BJ (cell line): ENCODE measurements around the gene EXD3. TPM values are rescaled to one million over a fixed set of nuclear protein-coding genes. Genes with fewer than 3 reads are reported as not detected.

ENCODE experiments used
- CTCF ChIA-PET: fragments of 350-600 bp; formaldehyde crosslinking; extraction: SDS; loops from one replicate; lab custom pipeline; 2021; ENCODE audit warnings: antibody characterized with exemption, inconsistent platforms; lab: Yijun Ruan, JAX
- POLR2A ChIA-PET: fragments of 300-600 bp; sonication (Branson Sonifier 250); formaldehyde crosslinking; extraction: SDS; loops from one replicate; lab custom pipeline; 2021; ENCODE audit warnings: antibody characterized with exemption; lab: Charles Lee
- DNase-seq: peaks from one replicate; pipeline ENCODE4 v3.0.0-alpha.2; 2011; ENCODE audit warnings: low read depth
- H3K27me3 ChIP-seq: 2 replicates; pipeline ENCODE4 v1.6.0; 2011; ENCODE audit warnings: low read length; ENCODE audit not compliant: control insufficient read depth, insufficient read depth
- H3K36me3 ChIP-seq: 2 replicates; pipeline ENCODE4 v1.5.1; 2011; ENCODE audit warnings: low read length; ENCODE audit not compliant: control insufficient read depth, insufficient read depth
- H3K4me3 ChIP-seq: 2 replicates; pipeline ENCODE4 v1.5.1; 2011; ENCODE audit warnings: low read depth, mild to moderate bottlenecking, control low read depth, low read length
- polyA plus RNA-seq: library from polyadenylated mRNA; depleted of rRNA; stranded (reverse); fragments of >200 nt; gene quantifications from 2 replicates; pipeline ENCODE4 v1.2.3, GENCODE V29; 2011
- TF ChIP-seq, protein P1 (sequence below): IDR thresholded peaks from 2 replicates; pipeline ENCODE4 v1.5.1; 2011; ENCODE audit warnings: low read depth, mild to moderate bottlenecking, control low read depth, inconsistent platforms, low read length, moderate library complexity; ENCODE audit not compliant: insufficient read depth

Gene EXD3
- polyA plus RNA-seq, 1 experiment = 5.4 TPM

GRCh38 chr9:137436761-137437600, 14.0 kb upstream of the EXD3 start:
- TF ChIP-seq, protein P1, sequence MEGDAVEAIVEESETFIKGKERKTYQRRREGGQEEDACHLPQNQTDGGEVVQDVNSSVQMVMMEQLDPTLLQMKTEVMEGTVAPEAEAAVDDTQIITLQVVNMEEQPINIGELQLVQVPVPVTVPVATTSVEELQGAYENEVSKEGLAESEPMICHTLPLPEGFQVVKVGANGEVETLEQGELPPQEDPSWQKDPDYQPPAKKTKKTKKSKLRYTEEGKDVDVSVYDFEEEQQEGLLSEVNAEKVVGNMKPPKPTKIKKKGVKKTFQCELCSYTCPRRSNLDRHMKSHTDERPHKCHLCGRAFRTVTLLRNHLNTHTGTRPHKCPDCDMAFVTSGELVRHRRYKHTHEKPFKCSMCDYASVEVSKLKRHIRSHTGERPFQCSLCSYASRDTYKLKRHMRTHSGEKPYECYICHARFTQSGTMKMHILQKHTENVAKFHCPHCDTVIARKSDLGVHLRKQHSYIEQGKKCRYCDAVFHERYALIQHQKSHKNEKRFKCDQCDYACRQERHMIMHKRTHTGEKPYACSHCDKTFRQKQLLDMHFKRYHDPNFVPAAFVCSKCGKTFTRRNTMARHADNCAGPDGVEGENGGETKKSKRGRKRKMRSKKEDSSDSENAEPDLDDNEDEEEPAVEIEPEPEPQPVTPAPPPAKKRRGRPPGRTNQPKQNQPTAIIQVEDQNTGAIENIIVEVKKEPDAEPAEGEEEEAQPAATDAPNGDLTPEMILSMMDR = no peak
- H3K27me3 ChIP-seq = no peaks in the 10 kb centered on the region
- no peak for DNase-seq
- H3K36me3 ChIP-seq = no peaks in the 10 kb centered on the region
- CTCF ChIA-PET = interaction anchor here (0.7 to 1.5 kb wide), 2 partner anchors 8 to 135 kb away, joined by 3 to 4 read pairs; partner anchors contain the start of gene NRARP
- POLR2A ChIA-PET = no interaction called here
- H3K4me3 ChIP-seq = no peak overlapping the region

DNA sequence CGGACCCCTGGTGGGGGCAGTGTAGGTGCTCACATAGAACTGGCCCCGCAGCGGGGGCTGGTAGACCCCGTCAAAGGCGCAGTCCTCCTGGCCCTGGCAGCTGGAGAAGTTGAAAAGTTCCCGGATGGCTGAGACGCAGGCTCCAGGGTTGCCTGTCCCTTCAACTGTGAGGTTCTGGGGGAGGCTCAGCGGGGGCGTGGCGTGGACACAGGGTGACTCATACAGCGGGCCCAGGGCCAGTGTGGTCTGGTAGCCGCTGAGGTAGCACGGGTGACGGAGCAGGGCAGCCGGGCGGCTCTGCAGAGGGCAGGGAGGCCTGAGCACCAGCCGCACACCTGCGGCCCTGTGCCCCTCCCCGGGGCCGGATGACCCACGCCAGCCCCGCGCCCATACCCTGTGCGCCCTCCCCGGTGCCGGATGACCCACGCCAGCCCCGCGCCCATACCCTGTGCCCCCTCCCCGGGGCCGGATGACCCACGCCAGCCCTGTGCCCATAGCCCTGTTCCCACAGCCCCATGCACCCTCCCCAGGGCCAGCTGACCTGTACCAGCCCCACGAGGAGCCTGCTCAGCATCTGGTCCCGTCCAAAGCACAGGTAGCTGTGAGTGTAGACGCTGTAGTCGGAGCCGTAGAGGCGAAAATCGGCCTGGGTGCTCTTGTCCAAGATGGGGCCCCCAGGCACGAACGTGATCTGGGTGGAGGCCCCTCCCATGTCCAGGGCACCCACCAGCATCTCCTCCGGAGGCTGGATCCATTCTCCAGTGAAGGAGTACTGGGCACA, 13.2 kb upstream of the EXD3 start:
- CTCF ChIA-PET = interaction anchor here (1.1 to 1.5 kb wide), 4 partner anchors 7 to 134 kb away, joined by 3 to 4 read pairs (median 4); partner anchors contain the start of genes EXD3, NOXA1 and NRARP
- H3K4me3 ChIP-seq = no peak overlapping the region
- TF ChIP-seq, protein P1 = no peak
- POLR2A ChIA-PET = no interaction called here
- H3K27me3 ChIP-seq = no peaks in the 10 kb centered on the region
- no peaks in the 10 kb centered on the region for H3K36me3 ChIP-seq
- peak; percentile 21 for DNase-seq

DNA sequence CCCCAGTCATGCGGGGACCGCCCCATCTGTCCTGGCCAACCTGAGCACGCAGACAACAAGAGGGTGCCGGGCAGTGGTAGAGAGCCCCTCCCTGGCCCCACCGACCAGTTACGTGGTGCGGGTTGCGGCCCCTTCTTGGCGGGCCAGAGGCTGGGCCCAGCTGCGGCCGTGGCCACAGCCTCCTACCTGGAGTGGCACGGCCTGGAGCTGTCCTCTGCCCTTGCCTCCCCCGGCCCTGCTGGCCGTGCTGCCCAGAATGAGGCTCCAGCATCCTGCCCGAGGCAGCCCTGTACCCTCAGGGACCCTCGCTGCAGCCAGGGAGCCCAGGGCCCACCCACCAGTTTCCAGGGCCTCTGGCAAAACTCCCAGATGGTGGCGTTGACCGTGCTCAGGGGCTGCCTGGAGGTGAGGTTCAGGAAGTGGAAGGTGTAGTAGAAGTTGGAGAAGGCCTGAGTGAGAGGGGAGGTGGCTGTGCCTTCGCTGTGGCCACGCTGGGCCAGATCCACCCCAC, 12.5 kb upstream of the EXD3 start:
- ChIA-PET CTCF (interaction anchor here (1.1 to 1.5 kb wide), 4 partner anchors 8 to 133 kb away, joined by 3 to 4 read pairs (median 4); partner anchors contain the start of genes EXD3, NOXA1 and NRARP), POLR2A (no interaction called here)
- no peaks in the 10 kb centered on the region for H3K36me3 ChIP-seq
- no peak for DNase-seq
- H3K27me3 ChIP-seq = no peaks in the 10 kb centered on the region
- TF ChIP-seq, protein P1 = no peak
- H3K4me3 ChIP-seq = no peak overlapping the region

DNA sequence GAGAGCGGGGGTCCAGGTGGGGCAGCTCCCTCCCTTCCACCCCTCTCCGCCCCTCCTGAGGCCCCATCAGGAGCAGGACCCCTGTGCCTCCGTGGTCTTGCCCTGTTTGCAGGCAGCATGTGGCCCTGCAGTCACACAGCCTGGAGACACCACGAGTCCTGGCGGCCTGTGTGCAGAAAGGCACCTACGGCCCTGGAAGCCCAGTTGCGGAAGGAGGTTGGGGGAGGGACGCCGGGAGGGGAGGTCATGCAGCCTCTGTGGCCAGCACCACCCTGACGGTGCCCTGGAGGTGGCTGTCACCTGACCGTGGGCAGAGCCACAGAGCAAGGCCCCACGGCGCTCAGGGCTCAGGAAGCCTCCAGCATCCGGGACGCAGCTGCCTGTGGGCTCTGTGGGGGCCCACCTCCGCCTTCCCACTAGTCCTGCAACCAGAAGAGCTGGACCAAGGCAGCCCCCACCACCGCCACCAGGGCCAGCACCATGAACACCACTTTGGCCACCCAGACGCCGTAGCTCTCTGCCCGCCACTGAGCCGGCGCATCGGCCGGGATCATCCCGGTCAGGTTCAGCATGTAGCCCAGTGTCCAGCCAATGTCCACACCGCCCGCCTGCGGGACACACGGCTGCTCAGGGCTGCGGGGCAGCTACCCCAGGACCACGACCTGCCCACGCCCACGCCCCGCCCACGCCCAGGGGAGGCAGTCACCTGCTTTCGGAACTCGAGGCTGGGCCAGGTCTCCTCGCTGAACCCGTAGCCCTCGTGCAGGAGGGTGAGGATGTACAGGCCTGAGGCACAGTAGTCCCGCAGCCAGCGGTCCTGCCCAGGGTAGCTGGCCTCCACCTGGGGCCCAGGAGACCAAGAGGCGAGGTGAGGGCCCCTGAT, 11.8 kb upstream of the EXD3 start:
- CTCF ChIA-PET = interaction anchor here (1.1 to 2.3 kb wide), 4 partner anchors 9 to 147 kb away, joined by 3 to 12 read pairs (median 5); partner anchors contain the start of genes EXD3 and NOXA1
- TF ChIP-seq, protein P1 = no peak
- DNase-seq = no peak
- H3K27me3 ChIP-seq = no peaks in the 10 kb centered on the region
- no peak overlapping the region for H3K4me3 ChIP-seq
- POLR2A ChIA-PET = no interaction called here
- H3K36me3 ChIP-seq = no peaks in the 10 kb centered on the region
